IMR-90 (cell line): ENCODE results near the gene WDR70. TPM values are rescaled to one million over a fixed set of nuclear protein-coding genes. Genes with fewer than 3 reads are reported as not detected.
"Not testable (repeated sequence)": the region's sequence is repeated elsewhere in the genome, so short reads cannot be mapped to it uniquely, and the experiment has no call there.

Experiments used
- ATAC-seq: fragments of 200-7000 bp; cut with Tn5 transposase; 2 replicates; pipeline ENCODE4 v1.9.1; 2020; ENCODE audit warnings: low read depth, mild to moderate bottlenecking, moderate library complexity
- BruUV-seq: library from RNA; stranded (reverse); fragments of 400-500 nt; replicated peaks from 2 replicates; lab custom pipeline; 2021; lab: Mats Ljungman, UMichigan
- CTCF ChIA-PET: fragments of 300-600 bp; formaldehyde crosslinking; extraction: SDS; loops from one replicate; lab custom pipeline; 2021; ENCODE audit warnings: antibody characterized with exemption; lab: Yijun Ruan, JAX
- POLR2A ChIA-PET: fragments of 300-600 bp; sonication (Branson Sonifier 250); formaldehyde crosslinking; loops from one replicate; lab custom pipeline; 2022; ENCODE audit warnings: antibody characterized with exemption; ENCODE audit not compliant: unreplicated experiment; lab: Charles Lee
- DNase-seq: peaks from one replicate; pipeline ENCODE4 v3.0.0; 2013
- H2AFZ ChIP-seq: replicated peaks from 2 replicates; pipeline ENCODE3; 2013; ENCODE audit warnings: low read length, mild to moderate bottlenecking; ENCODE audit not compliant: poor library complexity
- H2AK5ac ChIP-seq: 2 replicates; pipeline ENCODE4 v1.6.1; 2013; ENCODE audit warnings: low read depth, low read length, inconsistent platforms
- H2AK9ac ChIP-seq: replicated peaks from 2 replicates; pipeline ENCODE3; 2013; ENCODE audit warnings: mild to moderate bottlenecking, low read depth, low read length, moderate library complexity; ENCODE audit not compliant: poor library complexity
- H2BK120ac ChIP-seq: 2 replicates; pipeline ENCODE4 v1.6.1; 2013; ENCODE audit warnings: low read depth, low read length, inconsistent platforms
- H2BK15ac ChIP-seq: 3 replicates; pipeline ENCODE4 v1.6.1; 2013; ENCODE audit warnings: low read depth, low read length, inconsistent platforms
- H2BK20ac ChIP-seq: 2 replicates; pipeline ENCODE4 v1.6.1; 2013; ENCODE audit warnings: low read depth, mild to moderate bottlenecking, inconsistent platforms, low read length, moderate library complexity
- H2BK5ac ChIP-seq: 2 replicates; pipeline ENCODE4 v1.6.1; 2013; ENCODE audit warnings: mild to moderate bottlenecking, low read depth, low read length, inconsistent platforms; ENCODE audit not compliant: poor library complexity, severe bottlenecking
- H3K14ac ChIP-seq: replicated peaks from 2 replicates; pipeline ENCODE4 v1.6.1; 2013; ENCODE audit warnings: low read depth, low read length, inconsistent platforms
- H3K18ac ChIP-seq: 2 replicates; pipeline ENCODE4 v1.6.1; 2013; ENCODE audit warnings: low read depth, low read length, control low read depth
- H3K23ac ChIP-seq: 2 replicates; pipeline ENCODE4 v1.6.1; 2013; ENCODE audit warnings: low read depth, low read length, inconsistent platforms
- H3K27ac ChIP-seq: 2 replicates; pipeline ENCODE4 v1.5.1; 2013; ENCODE audit warnings: mild to moderate bottlenecking, control low read depth, low read length; ENCODE audit not compliant: insufficient read depth
- H3K27me3 ChIP-seq: 2 replicates; pipeline ENCODE4 v1.6.1; 2013; ENCODE audit warnings: low read length; ENCODE audit not compliant: control insufficient read depth, insufficient read depth
- H3K36me3 ChIP-seq: 2 replicates; pipeline ENCODE4 v1.6.1; 2013; ENCODE audit warnings: low read length, mixed read lengths; ENCODE audit not compliant: control insufficient read depth, insufficient read depth
- H3K4ac ChIP-seq: 2 replicates; pipeline ENCODE4 v1.6.1; 2013; ENCODE audit warnings: low read depth, low read length, inconsistent platforms
- H3K4me1 ChIP-seq: 2 replicates; pipeline ENCODE4 v1.6.1; 2013; ENCODE audit warnings: low read length, mixed read lengths; ENCODE audit not compliant: control insufficient read depth, insufficient read depth
- H3K4me2 ChIP-seq: 2 replicates; pipeline ENCODE4 v1.6.1; 2013; ENCODE audit warnings: low read depth, mild to moderate bottlenecking, control low read depth, low read length, moderate library complexity
- H3K4me3 ChIP-seq: 2 replicates; pipeline ENCODE4 v1.5.1; 2013; ENCODE audit warnings: low read depth, mild to moderate bottlenecking, control low read depth, low read length, moderate library complexity; ENCODE audit not compliant: insufficient read depth
- H3K56ac ChIP-seq: 2 replicates; pipeline ENCODE4 v1.6.1; 2013; ENCODE audit warnings: low read length, inconsistent platforms; ENCODE audit not compliant: insufficient read depth; ENCODE audit errors: extremely low read depth
- H3K79me1 ChIP-seq, 2 experiments: 2 replicates each; pipeline ENCODE4 v1.6.1; 2013; ENCODE audit warnings: low read length in 2 of 2, inconsistent platforms in 1 of 2, low read depth in 1 of 2
- H3K9ac ChIP-seq: 2 replicates; pipeline ENCODE4 v1.6.1; 2013; ENCODE audit warnings: low read depth, low read length, control low read depth
- H3K9me1 ChIP-seq: 2 replicates; pipeline ENCODE4 v1.6.1; 2013; ENCODE audit warnings: low read length, inconsistent platforms; ENCODE audit not compliant: insufficient read depth
- H3K9me3 ChIP-seq: 2 replicates; pipeline ENCODE4 v1.6.1; 2013; ENCODE audit warnings: low read length; ENCODE audit not compliant: control insufficient read depth, insufficient read depth
- H4K20me1 ChIP-seq: 2 replicates; pipeline ENCODE4 v1.6.1; 2013; ENCODE audit warnings: low read length, inconsistent platforms; ENCODE audit not compliant: insufficient read depth
- H4K5ac ChIP-seq: 2 replicates; pipeline ENCODE4 v1.6.1; 2013; ENCODE audit warnings: mild to moderate bottlenecking, low read depth, low read length, control low read depth
- H4K8ac ChIP-seq, 2 experiments: 2 replicates each; pipeline ENCODE4 v1.6.1; 2013; ENCODE audit warnings: low read depth in 2 of 2, low read length in 2 of 2, control low read depth in 1 of 2, inconsistent platforms in 1 of 2
- H4K91ac ChIP-seq: 2 replicates; pipeline ENCODE4 v1.6.1; 2013; ENCODE audit warnings: low read depth, low read length, inconsistent platforms; ENCODE audit not compliant: insufficient read depth
- CEBPB ChIP-seq: IDR thresholded peaks from 2 replicates; pipeline ENCODE4 v1.6.1; 2012; ENCODE audit warnings: low read depth, low read length, improper control_type of control experiment
- CHD1 ChIP-seq: IDR thresholded peaks from 2 replicates; pipeline ENCODE4 v1.6.1; 2012; ENCODE audit warnings: low read depth, low read length, improper control_type of control experiment
- MXI1 ChIP-seq: IDR thresholded peaks from 2 replicates; pipeline ENCODE4 v1.6.1; 2012; ENCODE audit warnings: low read depth, mild to moderate bottlenecking, low read length, moderate library complexity, borderline replicate concordance
- RAD21 ChIP-seq: IDR thresholded peaks from 2 replicates; pipeline ENCODE4 v1.6.1; 2012; ENCODE audit warnings: low read length, improper control_type of control experiment
- SMC3 ChIP-seq: fragments of 150-350 bp; IDR thresholded peaks from 2 replicates; pipeline ENCODE4 v1.6.1; 2016; ENCODE audit warnings: low read depth, mild to moderate bottlenecking, antibody characterized with exemption, low read length, moderate library complexity
- WGBS, 2 experiments: methylation state at CpG; one replicate each; pipeline versions ENCODE4 v1.1.5 to v1.1.7; 2013; ENCODE audit warnings: missing lambda C conversion rate in 2 of 2; ENCODE audit not compliant: insufficient read length in 1 of 2; ENCODE audit errors: extremely low coverage in 2 of 2; 5-methylcytosine and 5-hydroxymethylcytosine counted together
- dilution Hi-C: fragments of 300-500 bp; cut with HindIII; formaldehyde crosslinking; loops from one replicate; pipeline ENCODE4 v1.14.3; 2018; ENCODE audit warnings: low sequenced_read_pairs; ENCODE audit not compliant: unreplicated experiment
- in situ Hi-C: fragments of 300-500 bp; cut with MboI; formaldehyde crosslinking; loops from 3 replicates; pipeline ENCODE4 v1.14.3; 2019; ENCODE audit warnings: low sequenced_read_pairs, inconsistent platforms, mixed read lengths
- intact Hi-C: fragments of 100-400 bp; cut with micrococcal nuclease; formaldehyde crosslinking; loops from 2 replicates; pipeline ENCODE4 v1.10.0; 2022
- polyA plus RNA-seq, 3 experiments: library from polyadenylated mRNA; depleted of rRNA; stranded (reverse); fragments of >200 nt; gene quantifications; 2 replicates each; pipeline ENCODE4 v1.2.3, GENCODE V29; 2012; ENCODE audit warnings: low replicate concordance in 1 of 3
- total RNA-seq: library from RNA; depleted of rRNA; stranded (reverse); fragments of >200 nt; gene quantifications from 2 replicates; pipeline ENCODE4 v1.2.3, GENCODE V29; 2012

Gene WDR70
- total and polyA plus RNA-seq, 2 of the 4 experiments (the other 2 are of a cell fraction) = 16.7 to 29.9 TPM

GRCh38 chr5:37478121-37478894, 99.2 kb downstream of the WDR70 start:
- H3K4me2 ChIP-seq = no peak overlapping the region
- no peak overlapping the region for H4K91ac ChIP-seq
- no peak overlapping the region for H2BK5ac ChIP-seq
- H3K27me3 ChIP-seq = no peaks in the 10 kb centered on the region
- no peaks in the 10 kb centered on the region for H4K20me1 ChIP-seq
- ATAC-seq = no peak
- no peak overlapping the region for H4K5ac ChIP-seq
- intact Hi-C loops = no loop called here
- H3K9ac ChIP-seq = no peak overlapping the region
- H3K56ac ChIP-seq = no peak overlapping the region
- H2AFZ ChIP-seq = no peak overlapping the region
- no peak for DNase-seq
- H3K9me3 ChIP-seq = peaks cover 2% of the 10 kb centered on the region; the same call in 1 of the 2 replicates
- no peaks in the 10 kb centered on the region for H3K4me1 ChIP-seq
- H3K4ac ChIP-seq = no peak overlapping the region
- CTCF ChIA-PET = no interaction called here
- no peak overlapping the region for H2AK5ac ChIP-seq
- H3K36me3 ChIP-seq = peaks cover 5% of the 10 kb centered on the region
- no peaks in the 10 kb centered on the region for H3K9me1 ChIP-seq
- TF ChIP-seq CHD1 (no peak), CEBPB (no peak), SMC3 (no peak), RAD21 (no peak), MXI1 (no peak)
- no peak overlapping the region for H4K8ac ChIP-seq
- H3K4me3 ChIP-seq = no peak overlapping the region
- POLR2A ChIA-PET = no interaction called here
- no peak overlapping the region for H3K23ac ChIP-seq
- dilution Hi-C loops = no loop called here
- H3K18ac ChIP-seq = no peak overlapping the region
- no peak overlapping the region for H3K14ac ChIP-seq
- H2BK120ac ChIP-seq = no peak overlapping the region
- no peak overlapping the region for H2AK9ac ChIP-seq
- no peak overlapping the region for H3K27ac ChIP-seq
- no TSS peak for BruUV-seq
- no peak overlapping the region for H2BK15ac ChIP-seq
- no CpG with 5 or more reads among the region's 4 CpGs for WGBS, 2 experiments
- in situ Hi-C loops = no loop called here
- no peaks in the 10 kb centered on the region; a peak in 1 of 4 replicates for H3K79me1 ChIP-seq
- no peak overlapping the region for H2BK20ac ChIP-seq

- H4K8ac ChIP-seq, ATAC-seq, dilution Hi-C loops, H2AK9ac ChIP-seq, CTCF ChIA-PET, H2AFZ ChIP-seq, H2BK15ac ChIP-seq, H3K36me3 ChIP-seq, H3K14ac ChIP-seq, H3K4me2 ChIP-seq, H3K4me1 ChIP-seq, H3K23ac ChIP-seq, H3K9me1 ChIP-seq, H2BK120ac ChIP-seq, H2BK20ac ChIP-seq, H3K9ac ChIP-seq, DNase-seq, H4K91ac ChIP-seq, H3K9me3 ChIP-seq, H2BK5ac ChIP-seq, H3K27me3 ChIP-seq, H3K4me3 ChIP-seq, H4K5ac ChIP-seq, H3K56ac ChIP-seq, intact Hi-C loops, H3K79me1 ChIP-seq, H3K4ac ChIP-seq, H4K20me1 ChIP-seq, POLR2A ChIA-PET, H3K27ac ChIP-seq, in situ Hi-C loops, H3K18ac ChIP-seq, BruUV-seq, H2AK5ac ChIP-seq: not testable (repeated sequence)
- WGBS, 2 experiments = 100% methylated on average over 1 of the region's 3 CpGs; no CpG with 5 or more reads in 1 of the 2 experiments
Observed at GRCh38 chr5:37481395-37481794, 102.3 kb downstream of the WDR70 start.
